Measurements from ENCODE around the gene C20orf204. TPM values are rescaled to one million over a fixed set of nuclear protein-coding genes. Genes with fewer than 3 reads are reported as not detected.

C20orf204 gene
- total and polyA plus RNA-seq, 10 of the 15 experiments (the other 5 are each of a cell fraction or from before 2014, with no cell fraction given): 0.24 to 56.0 (median 12.4) TPM

- TF ChIP-seq STAT1 (conservative IDR thresholded peaks at IDR 0.05): no peak
- 0 out of 4 replicates have a peak, but pooled peaks of 1 of the 2 experiments have one; percentile 4 for TF ChIP-seq IKZF2 (IDR thresholded peaks at IDR 0.05)
- peak; percentile 40; the same call in 1 of the 2 replicates for TF ChIP-seq BACH1 (IDR thresholded peaks at IDR 0.05; ENCODE audit: borderline replicate concordance)
- TF ChIP-seq SMAD5 (IDR thresholded peaks at IDR 0.05; ENCODE audit: low read depth): peak; percentile 75
- no peak for TF ChIP-seq CBX3 (IDR thresholded peaks at IDR 0.05; ENCODE audit: borderline replicate concordance, low read depth)
- no peak for TF ChIP-seq ETV6 (conservative IDR thresholded peaks at IDR 0.05 in 1 of 2, IDR thresholded peaks at IDR 0.05 in 1 of 2; ENCODE audit: borderline replicate concordance in 1 of 2, low read depth in 1 of 2)
- peak; percentile 63 for TF ChIP-seq SMAD1 (IDR thresholded peaks at IDR 0.05; ENCODE audit: low read depth, partially characterized antibody)
- TF ChIP-seq MAX (IDR thresholded peaks at IDR 0.05; ENCODE audit: low read depth, low read length): peak; percentile 44; the same call in 1 of the 2 replicates
- no peak for TF ChIP-seq ELK1 (IDR thresholded peaks at IDR 0.05; ENCODE audit: low read depth, low read length)
- 0 out of 2 replicates have a peak, but pooled peaks have one; percentile 6 for TF ChIP-seq ZBED1 (IDR thresholded peaks at IDR 0.05; ENCODE audit: borderline replicate concordance)
- TF ChIP-seq E2F8 (IDR thresholded peaks at IDR 0.05; ENCODE audit: low read depth, partially characterized antibody): no peak
- TF ChIP-seq CEBPB (IDR thresholded peaks at IDR 0.05; ENCODE audit: borderline replicate concordance in 1 of 2, low read depth in 2 of 2, low read length in 2 of 2): no peak
- no peak for TF ChIP-seq BCLAF1 (IDR thresholded peaks at IDR 0.05)
- no peak for TF ChIP-seq HDGF (IDR thresholded peaks at IDR 0.05)
- TF ChIP-seq CHD2 (IDR thresholded peaks at IDR 0.05; ENCODE audit: borderline replicate concordance, low read depth, low read length): 0 out of 2 replicates have a peak, but pooled peaks have one; percentile 15
- 0 out of 4 replicates have a peak, but pooled peaks of 1 of the 2 experiments have one; percentile 20 for TF ChIP-seq EP300 (IDR thresholded peaks at IDR 0.05; ENCODE audit: borderline replicate concordance in 1 of 2, control insufficient read depth in 1 of 2, low read depth in 2 of 2, low read length in 2 of 2)
- TF ChIP-seq MEF2A (IDR thresholded peaks at IDR 0.05; ENCODE audit: insufficient read depth, low read depth, low read length): no peak
- 0 out of 2 replicates have a peak, but pooled peaks have one; percentile 24 for TF ChIP-seq NBN (IDR thresholded peaks at IDR 0.05)
- TF ChIP-seq, protein P1, sequence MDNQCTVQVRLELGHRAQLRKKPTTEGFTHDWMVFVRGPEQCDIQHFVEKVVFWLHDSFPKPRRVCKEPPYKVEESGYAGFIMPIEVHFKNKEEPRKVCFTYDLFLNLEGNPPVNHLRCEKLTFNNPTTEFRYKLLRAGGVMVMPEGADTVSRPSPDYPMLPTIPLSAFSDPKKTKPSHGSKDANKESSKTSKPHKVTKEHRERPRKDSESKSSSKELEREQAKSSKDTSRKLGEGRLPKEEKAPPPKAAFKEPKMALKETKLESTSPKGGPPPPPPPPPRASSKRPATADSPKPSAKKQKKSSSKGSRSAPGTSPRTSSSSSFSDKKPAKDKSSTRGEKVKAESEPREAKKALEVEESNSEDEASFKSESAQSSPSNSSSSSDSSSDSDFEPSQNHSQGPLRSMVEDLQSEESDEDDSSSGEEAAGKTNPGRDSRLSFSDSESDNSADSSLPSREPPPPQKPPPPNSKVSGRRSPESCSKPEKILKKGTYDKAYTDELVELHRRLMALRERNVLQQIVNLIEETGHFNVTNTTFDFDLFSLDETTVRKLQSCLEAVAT (IDR thresholded peaks at IDR 0.05): peak; percentile 11; the same call in 1 of the 2 replicates
- no peak for TF ChIP-seq MEF2B (IDR thresholded peaks at IDR 0.05; ENCODE audit: partially characterized antibody, poor library complexity, severe bottlenecking)
Observed at GRCh38 chr20:64037498-64038213, 1.7 kb downstream of the C20orf204 start (continued).

Measured in GM12878 (cell line).